ENCODE measurements around the gene JMJD8. TPM values are rescaled to one million over a fixed set of nuclear protein-coding genes. Genes with fewer than 3 reads are reported as not detected.

The JMJD8 gene, protein sequence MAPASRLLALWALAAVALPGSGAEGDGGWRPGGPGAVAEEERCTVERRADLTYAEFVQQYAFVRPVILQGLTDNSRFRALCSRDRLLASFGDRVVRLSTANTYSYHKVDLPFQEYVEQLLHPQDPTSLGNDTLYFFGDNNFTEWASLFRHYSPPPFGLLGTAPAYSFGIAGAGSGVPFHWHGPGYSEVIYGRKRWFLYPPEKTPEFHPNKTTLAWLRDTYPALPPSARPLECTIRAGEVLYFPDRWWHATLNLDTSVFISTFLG
- 34.9 and 45.7 TPM in 2 replicates for total RNA-seq

- peak; percentile 93 for DNase-seq
These were observed at the start of gene JMJD8 for GRCh38 chr16:684071-684794. TSS of gene JMJD8 (minus strand) at chr16:684334. CDS start at chr16:684319, 15 bp downstream.

DNA sequence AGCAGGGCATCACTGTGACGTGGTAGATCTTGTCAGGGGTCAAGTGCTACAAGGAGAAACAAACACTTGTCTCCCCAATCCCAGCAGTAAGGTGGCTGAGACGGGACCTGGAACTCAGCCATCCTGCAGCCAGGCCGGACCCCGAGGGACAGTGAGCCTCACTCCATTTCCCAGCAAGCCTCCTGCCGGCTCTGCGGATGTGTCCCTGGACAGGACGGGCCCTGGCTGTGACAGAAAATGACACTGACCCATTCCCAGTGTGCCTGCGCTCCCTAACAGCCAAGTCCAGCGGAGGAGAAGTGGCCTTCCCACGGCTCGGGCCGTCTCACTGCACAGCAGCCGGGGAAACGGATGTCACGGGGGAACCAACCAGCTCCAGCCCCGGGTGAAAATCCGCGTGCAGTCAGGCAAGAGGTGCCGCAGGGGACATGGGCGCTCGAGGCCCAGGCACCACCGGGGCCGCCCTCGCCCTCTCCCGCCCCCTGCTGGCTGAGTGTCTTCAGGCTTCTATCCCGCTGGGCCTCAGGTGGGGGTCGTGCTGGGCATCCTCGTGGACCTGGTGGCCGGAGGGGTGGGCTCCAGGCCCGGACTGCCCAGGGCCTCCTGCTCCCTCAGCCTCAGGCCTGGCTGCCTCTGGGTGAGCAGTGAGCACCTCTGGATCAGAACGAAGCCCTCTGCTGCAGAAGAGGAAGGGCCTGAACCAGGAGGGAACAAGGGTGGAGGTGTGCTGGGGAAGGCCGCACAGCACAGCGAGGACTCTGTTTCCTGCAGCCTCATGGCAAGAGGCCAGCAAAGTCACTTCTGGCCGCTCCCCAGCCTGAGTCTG lies 49.5 kb upstream of the JMJD8 start:
- no peak for DNase-seq

GRCh38 chr16:732936-733335 lies 48.8 kb upstream of the JMJD8 start:
- no peak for DNase-seq

- no peak for DNase-seq
These were observed 48.2 kb upstream of the JMJD8 start for GRCh38 chr16:732332-732731.

- no peak for DNase-seq
These were observed 46.8 kb upstream of the JMJD8 start for GRCh38 chr16:730666-731509.

DNA sequence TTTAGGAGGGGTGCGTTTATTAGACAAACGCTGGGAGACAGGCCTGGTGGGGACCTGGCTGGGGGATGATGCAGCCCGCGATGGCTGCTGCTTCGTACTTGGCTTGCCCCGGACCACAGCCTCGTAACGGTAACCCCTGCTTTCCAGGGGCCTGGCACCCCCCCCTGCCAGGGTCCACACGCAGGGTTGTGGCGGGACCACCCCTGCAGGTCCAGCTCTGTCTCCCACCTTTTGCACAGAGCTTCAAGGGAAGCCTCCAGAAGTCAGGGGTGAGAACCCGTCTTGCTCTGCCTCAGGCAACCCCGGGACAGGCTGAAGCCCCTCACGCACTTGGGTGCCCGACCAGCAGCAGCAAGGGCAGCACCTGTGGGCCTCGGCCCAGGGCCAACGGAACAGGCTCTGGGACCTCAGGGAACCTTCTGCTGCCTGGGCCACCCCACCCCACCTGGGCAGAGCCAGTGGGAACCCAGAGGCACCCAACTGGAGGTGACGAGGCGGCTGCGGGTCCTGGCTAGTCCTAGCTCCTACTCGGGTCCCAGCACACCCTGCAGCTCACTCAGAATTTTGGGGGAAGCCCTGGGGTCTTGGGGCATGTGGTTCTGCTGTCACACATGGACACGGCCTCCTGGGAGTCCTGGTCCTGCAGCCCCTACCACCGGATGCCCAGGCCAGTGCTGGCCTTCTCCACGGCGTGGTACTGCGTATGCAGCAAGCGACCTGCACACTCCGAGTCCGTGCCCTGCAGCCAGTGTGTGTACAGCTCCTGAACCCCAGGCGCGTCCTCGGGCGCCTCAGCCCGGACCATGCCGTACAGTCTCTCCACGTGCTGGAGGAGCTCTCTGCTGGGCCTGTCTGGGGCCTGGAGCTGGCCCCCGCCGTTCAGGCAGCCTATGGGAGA lies 45.9 kb upstream of the JMJD8 start:
- no peak for DNase-seq

GRCh38 chr16:728890-729744 lies 45.0 kb upstream of the JMJD8 start:
- DNase-seq, result no peak

- peak; percentile 49 for DNase-seq
These were observed 44.2 kb upstream of the JMJD8 start for GRCh38 chr16:728131-728889.

DNA sequence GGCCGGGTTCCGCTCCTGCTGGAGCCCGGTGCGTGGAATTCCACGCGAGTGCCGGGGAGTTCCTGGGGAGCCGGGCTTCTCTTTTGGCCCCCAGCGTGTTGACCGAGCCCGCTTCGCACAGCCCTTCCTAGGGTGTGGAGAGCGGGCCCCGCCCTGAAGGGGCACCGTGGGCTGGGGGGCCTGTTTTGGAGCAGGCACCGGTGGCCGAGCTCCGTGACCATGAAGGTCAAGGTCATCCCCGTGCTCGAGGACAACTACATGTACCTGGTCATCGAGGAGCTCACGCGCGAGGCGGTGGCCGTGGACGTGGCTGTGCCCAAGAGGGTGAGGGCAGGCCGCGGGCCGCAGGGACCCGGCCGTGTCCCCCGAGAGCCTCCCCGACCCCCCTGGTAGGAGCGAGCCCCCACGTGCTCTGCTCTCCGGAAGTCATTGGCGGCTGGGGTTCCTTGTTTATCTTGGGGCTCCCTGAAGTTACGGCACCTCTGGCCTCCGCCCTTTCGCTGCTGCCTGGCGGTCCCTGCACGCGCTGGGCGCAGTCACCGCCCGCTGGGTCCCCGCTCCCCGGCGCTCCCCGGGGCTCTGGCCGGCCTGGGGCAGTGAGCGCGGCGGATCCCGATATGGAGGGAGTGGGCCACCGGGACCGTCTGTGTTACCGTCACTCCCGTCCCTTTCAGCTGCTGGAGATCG lies 43.3 kb upstream of the JMJD8 start:
- DNase-seq, result no peak

DNA sequence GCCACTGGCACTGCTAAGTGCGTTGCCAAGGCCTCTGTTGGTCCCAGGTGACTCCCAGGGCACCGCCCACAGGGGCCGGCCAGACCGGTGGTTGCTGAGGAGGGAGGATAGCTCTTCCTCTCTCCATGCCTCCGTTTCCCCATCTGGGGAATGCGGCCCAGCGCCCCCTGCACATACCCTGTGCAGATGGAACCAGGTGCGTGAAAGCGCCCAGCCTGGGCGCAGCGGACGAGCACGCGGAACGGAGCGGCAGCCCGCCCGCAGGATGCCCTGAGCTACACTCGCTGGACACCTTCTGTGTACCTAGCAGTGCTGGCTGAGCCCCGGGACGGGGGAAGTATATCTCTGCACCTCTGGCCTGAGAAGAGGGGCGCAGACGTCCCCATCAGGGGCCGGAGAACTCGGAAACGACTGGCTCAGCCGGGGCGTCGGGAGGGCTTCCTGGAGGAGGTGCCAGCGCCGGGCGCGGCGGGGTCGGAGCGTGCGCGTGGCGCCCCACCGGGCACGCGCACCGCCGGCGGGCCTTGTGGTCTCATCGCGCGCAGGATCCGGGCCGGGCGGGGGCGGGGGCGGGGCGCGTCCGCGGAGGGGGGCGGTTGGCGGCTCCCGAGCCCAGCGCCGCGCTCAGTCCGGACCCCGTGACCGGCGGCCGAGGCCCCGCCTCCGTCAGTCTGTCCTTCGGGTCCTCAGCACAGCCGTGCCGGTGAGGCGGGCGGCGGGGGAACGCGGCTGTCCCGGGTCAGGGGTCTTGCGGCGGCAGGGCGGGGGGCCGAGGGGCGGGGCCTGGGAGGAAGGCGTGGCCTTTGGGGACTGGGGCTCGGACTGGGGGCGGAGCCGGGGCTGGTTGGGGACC lies 42.5 kb upstream of the JMJD8 start, which contains the start of the genes CCDC78 and HAGHL:
Gene CCDC78 (minus strand): TSS at position 6 of the 853 bp plus-strand sequence. CDS start 76 bp downstream, outside the sequence.
Gene HAGHL (plus strand): TSS at position 669 of the 853 bp plus-strand sequence. CDS start 404 bp downstream, outside the sequence.
- DNase-seq, result no peak

GRCh38 chr16:726188-726437 lies 42.0 kb upstream of the JMJD8 start:
- no peak for DNase-seq

- no peak for DNase-seq
These were observed 41.5 kb upstream of the JMJD8 start for GRCh38 chr16:725463-726187.

DNA sequence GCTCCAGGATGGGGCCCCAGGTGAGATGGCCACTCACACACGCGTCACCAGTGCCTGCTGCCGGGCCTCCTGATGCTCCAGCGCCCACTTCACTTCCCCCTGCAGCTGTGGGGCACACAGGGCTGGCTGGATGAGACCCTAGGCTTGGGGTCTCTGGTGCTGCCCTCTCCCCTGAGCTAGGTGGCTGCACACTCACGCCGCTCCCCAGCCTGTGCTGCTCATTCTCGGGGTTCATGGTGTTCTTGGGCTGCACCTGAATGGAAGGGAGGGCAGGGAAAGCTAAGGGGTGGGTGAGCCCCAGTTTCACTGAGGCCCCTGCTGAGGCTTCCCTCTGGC lies 40.9 kb upstream of the JMJD8 start:
- no peak for DNase-seq

DNA sequence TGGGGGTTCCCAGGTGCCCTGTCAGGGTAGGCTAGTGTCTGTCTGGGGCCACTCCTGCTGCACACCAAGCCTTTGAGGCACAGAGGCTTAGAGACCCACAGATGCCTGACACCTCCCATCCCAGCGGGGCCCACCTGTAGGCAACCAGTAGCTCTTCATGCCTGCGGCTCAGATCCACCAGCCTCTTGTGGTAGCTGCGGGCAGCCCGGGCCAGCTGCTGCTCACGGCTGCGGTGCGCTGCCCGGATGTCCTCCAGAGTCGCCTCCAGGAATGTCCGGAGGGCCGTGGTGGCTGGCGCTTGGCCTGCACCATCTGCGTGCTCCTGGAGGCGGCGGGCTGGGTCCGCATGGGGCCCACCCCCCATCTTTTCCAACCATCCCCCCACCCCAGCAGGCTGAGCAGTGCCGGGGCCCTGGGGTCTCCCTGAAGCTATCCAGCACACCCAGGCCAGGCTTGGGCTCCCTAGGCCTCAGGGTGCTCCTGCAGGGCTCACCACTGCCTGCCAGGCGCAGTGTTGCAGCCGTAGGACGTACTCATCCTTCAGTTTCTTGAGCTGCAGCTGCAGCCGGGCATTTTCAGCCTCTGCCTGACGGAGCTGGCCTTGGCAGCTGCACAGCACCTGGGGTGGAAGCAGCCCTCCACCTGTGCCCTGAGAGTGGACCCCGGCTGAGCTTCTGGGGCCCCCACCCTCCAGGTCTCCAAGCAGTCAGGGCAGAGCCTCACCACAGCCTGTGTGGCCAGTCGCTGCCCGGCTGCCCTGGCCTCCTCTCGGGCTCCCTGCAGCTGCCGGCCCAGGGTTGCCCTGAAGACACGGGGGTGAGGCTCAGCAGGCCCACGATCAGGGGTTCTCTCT lies 40.3 kb upstream of the JMJD8 start:
- DNase-seq, result no peak

DNA sequence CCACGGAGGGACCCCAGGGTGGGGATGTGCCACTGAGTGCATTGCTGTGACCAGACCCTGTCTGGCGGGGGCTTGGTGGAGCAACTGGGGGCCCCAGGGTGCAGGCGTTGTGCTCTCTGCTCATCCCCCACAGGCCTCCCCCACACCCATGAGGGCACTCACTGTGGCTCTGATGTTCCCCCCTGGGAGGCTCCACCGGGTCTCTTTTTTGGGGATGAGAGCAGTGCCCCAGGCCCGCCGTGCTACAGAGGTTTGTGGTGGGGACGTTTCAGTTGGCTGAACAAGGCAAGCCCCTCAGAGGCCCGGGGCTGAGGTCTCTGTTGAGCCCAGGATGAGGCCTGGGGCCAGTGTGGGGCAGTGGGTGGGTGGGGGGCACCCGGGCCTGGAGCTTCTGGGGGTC lies 39.6 kb upstream of the JMJD8 start:
- no peak for DNase-seq

DNA sequence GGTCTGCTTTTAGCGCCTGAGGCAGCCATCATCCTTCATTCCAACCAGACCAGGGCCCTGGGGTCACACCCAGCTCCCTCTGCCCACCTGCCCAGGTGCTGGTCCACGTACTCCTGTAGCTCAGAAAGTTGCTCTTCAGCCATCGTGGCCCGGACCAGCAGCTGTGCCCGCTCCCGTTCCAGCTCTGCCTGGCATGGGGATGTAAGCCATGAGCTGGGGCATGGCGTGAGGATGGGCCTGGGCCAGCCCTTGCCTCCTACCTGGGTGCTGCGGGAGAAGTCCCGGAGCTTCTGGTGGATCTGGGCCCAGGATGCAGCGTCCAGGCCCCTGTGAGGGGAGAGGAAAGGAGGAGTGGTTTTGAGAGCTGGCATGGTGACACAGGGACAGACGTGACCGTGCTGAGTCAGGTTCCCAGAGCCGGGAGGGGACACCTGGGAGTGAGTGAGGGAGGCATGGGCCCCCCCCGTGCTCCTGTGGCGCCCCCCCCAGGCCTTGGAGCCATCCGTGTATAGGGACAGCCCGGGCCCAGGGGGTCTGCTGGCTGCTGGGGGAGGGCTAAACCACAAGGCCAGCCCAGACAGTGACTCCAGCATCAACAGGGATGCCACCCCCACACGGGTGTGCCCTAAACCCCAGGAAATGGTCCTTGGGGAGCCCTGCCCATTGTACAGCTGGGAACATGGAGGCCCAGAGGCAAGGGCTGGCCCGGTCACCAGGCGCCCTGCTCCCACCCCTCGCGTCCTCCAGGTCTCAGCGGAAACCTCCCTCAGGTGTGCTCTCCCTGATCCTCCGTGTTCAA lies 38.9 kb upstream of the JMJD8 start:
- no peak for DNase-seq
